Activated CD4-positive, alpha-beta T cell treated with anti-CD3 and anti-CD28 coated beads, Interleukin-2, amount 50 U/mL, for 48 hours (primary cell): ENCODE results near the gene FOXB1.
A peak's percentile ranks its signal among the peaks of the same experiment; 100 is the strongest.

Experiments
- DNase-seq, 2 experiments: peaks; one replicate each; pipeline ENCODE4 v3.0.0-alpha.2; 2020

FOXB1 gene

DNA sequence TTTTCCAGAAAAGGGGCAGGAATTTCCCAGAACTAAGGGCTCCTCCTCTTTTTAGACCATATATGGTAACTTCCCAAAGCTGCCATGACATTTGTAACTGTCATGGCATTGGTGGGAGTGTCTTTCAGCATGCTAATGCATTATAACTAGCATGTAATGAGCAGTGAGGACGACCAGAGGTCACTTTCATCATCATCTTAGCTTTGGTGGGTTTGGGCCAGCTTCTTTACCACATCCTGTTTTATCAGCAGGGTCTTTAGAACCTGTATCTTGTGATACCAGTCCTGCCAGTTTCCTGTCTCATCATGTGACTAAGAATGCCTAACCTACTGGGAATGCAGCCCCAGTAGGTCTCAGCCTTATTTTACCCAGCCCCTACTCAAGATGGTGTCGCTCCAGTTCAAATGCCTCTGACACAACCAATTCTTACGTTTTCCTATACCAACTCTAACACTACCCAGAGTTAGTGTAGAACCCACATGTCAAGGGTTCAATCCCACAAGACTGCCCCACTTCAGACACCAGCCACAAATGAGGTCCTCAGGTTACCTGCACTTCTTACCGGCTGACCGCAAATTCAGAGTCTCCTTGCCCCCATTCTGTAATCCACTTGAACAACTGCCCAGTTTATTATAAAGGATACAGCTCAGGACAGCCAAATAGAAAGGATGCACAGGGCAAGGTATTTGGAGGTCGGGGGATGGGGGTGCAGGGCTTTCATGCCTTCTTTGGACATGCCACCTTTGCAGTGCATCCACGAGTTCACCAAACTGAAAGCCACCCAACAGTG lies 17.7 kb downstream of the FOXB1 start:
- no peak for DNase-seq

DNA sequence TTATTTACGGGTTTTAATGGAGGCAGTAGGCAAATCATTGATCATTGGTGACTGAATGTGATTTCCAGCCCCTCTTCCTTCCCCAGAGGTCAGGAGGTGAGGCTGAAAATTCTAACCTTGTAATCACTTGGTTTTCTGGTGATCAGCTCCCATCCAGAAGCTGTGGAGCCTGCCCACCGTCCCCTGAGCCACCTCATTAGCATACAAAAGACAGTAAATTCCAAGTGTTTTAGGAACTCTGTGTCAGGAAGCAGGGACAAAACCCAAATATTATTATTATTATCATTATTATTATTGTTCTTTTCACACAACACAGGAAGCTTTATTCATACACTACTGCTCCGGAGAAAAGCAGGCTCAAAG lies 18.2 kb downstream of the FOXB1 start:
- DNase-seq = no peak

DNA sequence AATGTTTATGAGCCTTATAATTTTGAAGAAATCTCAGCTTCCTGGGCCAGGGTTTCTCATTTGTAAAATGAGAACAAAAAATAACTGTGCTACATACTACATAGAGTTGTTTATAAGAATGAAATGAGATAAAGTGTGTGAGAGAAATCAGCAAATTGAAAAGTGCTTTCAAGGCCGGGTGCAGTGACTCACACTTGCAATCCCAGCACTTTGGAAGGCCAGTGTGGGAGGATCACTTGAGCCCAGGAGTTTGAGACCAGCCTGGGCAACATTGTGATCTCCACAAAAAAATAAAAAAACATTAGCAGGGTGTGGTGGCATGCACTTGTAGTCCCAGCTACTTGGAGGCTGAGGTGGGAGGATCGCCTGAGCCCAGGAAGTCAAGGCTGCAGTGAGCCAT lies 22.4 kb downstream of the FOXB1 start:
- no peak for DNase-seq

DNA sequence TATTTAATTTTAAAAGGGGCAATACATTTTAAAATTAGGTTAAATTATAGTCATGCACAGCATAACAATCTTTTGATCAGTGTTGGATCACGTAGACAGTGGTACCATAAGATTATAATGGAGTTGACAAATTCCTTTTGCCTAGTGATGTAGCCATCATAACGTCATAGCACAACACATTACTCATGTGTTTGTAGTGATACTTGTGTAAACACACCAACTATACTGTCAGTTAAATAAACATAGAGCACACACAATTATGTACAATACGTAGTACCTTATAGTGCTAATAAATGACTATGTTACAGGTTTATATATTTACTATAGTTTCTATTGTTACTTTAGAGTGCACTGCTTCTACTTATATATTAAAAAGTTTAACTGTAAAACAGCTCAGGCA lies 31.2 kb downstream of the FOXB1 start:
- no peak for DNase-seq

DNA sequence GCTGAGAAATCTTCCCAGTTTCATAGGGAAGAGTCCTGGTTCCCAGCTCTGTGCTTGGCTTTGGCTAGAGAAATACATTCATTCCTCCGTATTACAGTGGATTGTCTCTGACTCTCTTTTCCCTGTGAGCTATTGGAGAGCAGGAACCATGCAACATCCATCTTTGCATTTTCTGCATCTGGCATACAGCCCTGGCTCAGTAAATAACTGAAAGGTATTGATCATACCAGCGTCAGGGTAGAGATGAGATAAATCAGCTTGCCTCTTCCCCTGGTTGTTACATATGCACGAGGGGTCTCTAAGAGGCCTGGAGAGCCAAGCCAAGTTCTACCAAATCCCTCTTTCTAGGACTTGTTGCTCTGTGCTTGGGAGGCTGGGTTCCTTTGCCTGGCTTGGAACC lies 35.2 kb downstream of the FOXB1 start:
- no peak for DNase-seq

DNA sequence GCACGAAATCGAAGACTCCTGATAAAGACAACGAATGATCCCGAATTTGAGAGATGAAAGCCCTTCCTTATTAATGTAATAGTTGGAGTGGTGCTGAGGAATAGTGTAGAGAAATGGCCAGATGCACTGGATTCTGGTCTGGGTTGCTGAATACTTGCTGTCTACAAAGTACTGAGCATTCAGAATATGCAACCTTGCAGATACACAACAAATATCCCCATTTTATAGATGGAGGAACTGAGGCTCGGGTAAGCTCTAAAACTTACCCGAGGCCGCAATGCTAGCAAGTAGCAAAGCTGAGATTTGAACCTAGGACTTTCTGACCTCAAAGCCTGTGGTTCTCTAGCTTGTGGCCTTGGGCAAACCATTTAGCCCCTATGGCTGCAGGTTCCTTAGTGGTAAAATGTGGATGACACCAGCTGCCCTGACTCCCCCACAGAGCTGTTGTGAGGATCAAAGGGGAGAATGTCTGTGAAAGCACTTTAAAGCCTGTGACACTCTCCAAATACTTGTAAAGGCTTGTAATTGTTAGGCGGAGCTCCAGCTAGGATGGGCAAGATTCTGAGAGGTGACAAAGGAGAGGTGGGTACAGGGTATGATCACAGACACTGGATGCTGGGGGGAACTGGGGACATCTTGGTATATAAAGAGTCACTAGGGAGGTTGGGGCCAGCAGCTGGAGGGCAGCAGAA lies 39.8 kb downstream of the FOXB1 start:
- DNase-seq = no peak

DNA sequence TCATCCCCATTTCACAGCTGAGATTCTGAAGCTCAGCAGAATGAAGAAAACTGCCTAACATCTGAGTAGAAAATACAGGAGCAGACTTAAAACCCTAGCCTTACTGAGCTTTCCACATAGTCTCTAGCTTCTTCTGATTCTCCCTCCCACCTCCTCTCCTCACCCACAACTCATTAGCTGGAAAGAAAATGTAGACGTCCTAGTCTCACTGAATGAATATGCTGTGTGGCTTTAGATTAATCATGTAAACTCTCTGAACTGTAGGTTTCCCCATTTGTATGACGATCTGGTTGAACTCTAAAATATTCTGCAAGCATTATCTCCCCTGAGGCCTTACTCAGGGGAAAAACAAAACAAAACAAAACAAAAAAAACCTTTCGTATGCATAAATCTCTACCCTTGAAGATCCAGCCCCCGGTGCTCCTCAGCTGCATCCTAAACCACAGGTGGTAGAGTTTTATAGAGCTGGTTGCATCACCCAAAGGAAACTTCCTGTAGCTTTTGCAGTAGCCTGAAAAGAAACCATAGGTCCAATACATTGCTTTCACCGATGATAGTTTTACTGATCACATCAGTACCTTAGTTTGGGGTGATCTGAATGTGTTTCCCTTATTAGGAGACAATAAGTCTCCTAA lies 40.6 kb downstream of the FOXB1 start:
- DNase-seq = peak; percentile 13 to 24

DNA sequence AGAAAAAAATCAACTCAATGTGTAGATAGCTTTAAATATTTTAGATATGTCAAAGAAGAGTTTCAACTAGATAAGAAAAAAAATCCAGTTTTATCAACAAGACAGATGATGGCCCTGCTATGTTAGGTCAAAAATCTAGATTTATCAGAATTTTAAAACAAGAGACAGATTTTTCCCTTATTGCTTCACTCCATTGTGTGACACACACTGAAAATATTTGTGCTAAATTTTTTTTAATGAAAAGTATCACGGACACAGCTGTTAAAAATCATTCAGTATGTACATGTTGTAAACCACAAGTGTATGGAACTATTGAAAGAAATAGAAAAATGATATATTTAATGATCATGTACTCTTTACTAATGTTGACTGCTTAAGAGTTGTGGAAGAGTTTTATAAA lies 43.6 kb downstream of the FOXB1 start:
- no peak for DNase-seq

DNA sequence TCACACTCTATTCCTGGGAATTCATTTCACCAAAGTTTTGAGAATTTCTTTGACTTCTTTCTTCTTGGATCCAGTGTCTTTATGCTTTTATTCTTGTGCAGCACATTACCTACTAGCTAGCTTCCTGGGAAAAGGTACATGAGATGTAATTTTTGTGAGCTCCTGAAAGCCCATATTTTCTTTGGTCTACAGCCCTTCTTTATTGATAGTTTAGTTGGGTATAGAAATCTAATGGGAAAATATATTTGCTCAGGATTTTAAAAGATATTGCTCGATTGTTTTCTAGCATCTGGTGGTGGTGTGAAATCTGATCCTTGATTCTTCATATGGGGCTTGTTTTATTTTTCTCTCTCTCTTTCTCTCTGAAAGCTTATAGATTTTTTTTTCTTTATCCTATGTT lies 45.8 kb downstream of the FOXB1 start:
- DNase-seq = no peak

DNA sequence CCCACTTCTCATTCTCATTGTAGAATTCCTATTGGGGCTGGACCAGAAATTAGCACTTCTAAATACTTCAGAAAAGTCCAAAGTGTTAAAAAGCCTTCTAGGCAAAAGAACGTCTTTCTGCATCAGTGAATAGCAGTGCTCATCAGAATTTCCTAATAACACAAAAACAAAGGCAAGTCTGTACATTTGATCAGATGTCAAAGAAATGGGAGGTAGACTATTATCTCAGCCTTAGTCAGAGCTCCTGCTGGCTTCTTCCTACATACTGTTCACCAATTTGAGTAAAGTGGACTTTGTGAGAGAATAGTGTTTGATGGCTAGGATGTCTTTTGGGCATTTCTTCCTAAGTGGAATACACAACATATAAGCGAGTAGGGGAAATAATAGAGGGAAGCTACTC lies 48.7 kb downstream of the FOXB1 start:
- no peak for DNase-seq

DNA sequence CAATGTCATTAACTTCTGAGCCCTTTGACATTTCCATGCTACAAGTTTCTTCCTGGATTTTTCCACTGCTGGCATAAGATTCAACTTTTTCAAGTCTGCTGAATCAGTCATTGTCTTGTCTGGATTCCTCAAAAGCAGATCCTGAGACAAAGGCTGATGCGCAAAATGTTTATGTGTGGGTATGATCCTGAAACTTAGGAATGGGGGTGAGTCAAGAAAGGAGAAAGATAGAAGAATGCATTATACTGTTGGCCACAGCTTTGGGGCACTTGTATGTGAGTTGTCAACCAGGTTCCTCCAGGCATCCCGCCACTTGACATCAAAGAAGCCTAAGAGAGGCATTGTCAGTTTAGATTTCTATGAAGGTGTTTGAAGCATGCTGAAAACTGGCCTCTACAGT lies 50.4 kb downstream of the FOXB1 start:
- DNase-seq = no peak
